HCT116 (cell line): ENCODE measurements around the gene CLASP1.
"Not testable (repeated sequence)": the region's sequence is repeated elsewhere in the genome, so short reads cannot be mapped to it uniquely, and the experiment has no call there.

ENCODE experiments used
- CBX3 ChIP-seq: IDR thresholded peaks from 2 replicates; pipeline ENCODE4 v1.6.1; 2012; ENCODE audit warnings: low read depth
- CTCF ChIP-seq, 3 experiments: fragments of 200-600 bp in 1 of 3; sonication (generic) in 1 of 3; IDR thresholded peaks in 2 of 3; conservative IDR thresholded peaks in 1 of 3; 2 replicates each; pipeline ENCODE4 v1.5.1; 2012 to 2017; ENCODE audit warnings: low read depth in 2 of 3, low read length in 2 of 3, antibody characterized with exemption in 1 of 3, borderline replicate concordance in 1 of 3, control low read depth in 1 of 3, mild to moderate bottlenecking in 1 of 3, mixed read lengths in 1 of 3, mixed run types in 1 of 3, moderate library complexity in 1 of 3; ENCODE audit not compliant: insufficient read depth in 1 of 3
- POLR2A ChIP-seq: IDR thresholded peaks from 2 replicates; pipeline ENCODE4 v1.7.0; 2011; ENCODE audit warnings: borderline replicate concordance; ENCODE audit not compliant: insufficient read depth, insufficient read length; ENCODE audit errors: extremely low read depth
- POLR2AphosphoS5 ChIP-seq: IDR thresholded peaks from 2 replicates; pipeline ENCODE4 v1.6.1; 2011; ENCODE audit warnings: mild to moderate bottlenecking, low read depth, low read length, moderate library complexity
- SP1 ChIP-seq: IDR thresholded peaks from 2 replicates; pipeline ENCODE4 v1.6.1; 2012; ENCODE audit warnings: low read depth
- ZFX ChIP-seq: fragments of 450-650 bp; IDR thresholded peaks from 2 replicates; pipeline ENCODE4 v1.6.1; 2017
- TF ChIP-seq, protein P1 (sequence below): IDR thresholded peaks from 2 replicates; pipeline ENCODE4 v1.6.1; 2012
- TF ChIP-seq, protein P2 (sequence below): IDR thresholded peaks from 2 replicates; pipeline ENCODE4 v1.6.1; 2012; ENCODE audit warnings: low read depth

DNA sequence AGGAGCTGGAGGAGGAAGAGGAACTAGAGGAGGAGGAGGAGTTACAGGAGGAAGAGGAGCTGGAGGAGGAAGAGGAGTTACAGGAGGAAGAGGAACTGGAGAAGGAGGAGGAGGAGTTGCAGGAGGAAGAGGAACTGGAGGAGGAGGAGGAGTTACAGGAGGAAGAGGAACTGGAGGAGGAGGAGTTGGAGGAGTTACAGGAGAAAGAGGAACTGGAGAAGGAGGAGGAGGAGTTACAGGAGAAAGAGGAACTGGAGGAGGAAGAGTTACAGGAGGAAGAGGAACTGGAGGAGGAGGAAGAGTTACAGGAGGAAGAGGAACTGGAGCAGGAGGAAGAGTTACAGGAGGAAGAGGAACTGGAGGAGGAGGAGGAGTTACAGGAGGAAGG is 38.8 kb downstream of the CLASP1 start:
- not testable (repeated sequence) for TF ChIP-seq SP1; ZFX; CTCF (IDR thresholded peaks at IDR 0.05 in 2 of 3, conservative IDR thresholded peaks at IDR 0.05 in 1 of 3; ENCODE audit: borderline replicate concordance in 1 of 3, insufficient read depth in 1 of 3, low read depth in 2 of 3, low read length in 2 of 3); POLR2A; POLR2AphosphoS5; CBX3
- TF ChIP-seq, protein P1, sequence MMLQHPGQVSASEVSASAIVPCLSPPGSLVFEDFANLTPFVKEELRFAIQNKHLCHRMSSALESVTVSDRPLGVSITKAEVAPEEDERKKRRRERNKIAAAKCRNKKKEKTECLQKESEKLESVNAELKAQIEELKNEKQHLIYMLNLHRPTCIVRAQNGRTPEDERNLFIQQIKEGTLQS, result not testable (repeated sequence)
- TF ChIP-seq, protein P2, sequence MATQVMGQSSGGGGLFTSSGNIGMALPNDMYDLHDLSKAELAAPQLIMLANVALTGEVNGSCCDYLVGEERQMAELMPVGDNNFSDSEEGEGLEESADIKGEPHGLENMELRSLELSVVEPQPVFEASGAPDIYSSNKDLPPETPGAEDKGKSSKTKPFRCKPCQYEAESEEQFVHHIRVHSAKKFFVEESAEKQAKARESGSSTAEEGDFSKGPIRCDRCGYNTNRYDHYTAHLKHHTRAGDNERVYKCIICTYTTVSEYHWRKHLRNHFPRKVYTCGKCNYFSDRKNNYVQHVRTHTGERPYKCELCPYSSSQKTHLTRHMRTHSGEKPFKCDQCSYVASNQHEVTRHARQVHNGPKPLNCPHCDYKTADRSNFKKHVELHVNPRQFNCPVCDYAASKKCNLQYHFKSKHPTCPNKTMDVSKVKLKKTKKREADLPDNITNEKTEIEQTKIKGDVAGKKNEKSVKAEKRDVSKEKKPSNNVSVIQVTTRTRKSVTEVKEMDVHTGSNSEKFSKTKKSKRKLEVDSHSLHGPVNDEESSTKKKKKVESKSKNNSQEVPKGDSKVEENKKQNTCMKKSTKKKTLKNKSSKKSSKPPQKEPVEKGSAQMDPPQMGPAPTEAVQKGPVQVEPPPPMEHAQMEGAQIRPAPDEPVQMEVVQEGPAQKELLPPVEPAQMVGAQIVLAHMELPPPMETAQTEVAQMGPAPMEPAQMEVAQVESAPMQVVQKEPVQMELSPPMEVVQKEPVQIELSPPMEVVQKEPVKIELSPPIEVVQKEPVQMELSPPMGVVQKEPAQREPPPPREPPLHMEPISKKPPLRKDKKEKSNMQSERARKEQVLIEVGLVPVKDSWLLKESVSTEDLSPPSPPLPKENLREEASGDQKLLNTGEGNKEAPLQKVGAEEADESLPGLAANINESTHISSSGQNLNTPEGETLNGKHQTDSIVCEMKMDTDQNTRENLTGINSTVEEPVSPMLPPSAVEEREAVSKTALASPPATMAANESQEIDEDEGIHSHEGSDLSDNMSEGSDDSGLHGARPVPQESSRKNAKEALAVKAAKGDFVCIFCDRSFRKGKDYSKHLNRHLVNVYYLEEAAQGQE, result not testable (repeated sequence)
